GM18520 (cell line): ENCODE results near the gene RFT1.

Experiments used
- ATAC-seq: cut with Tn5 transposase; IDR thresholded peaks from one replicate; pipeline ENCODE4 v1.9.1; 2021; ENCODE audit not compliant: unreplicated experiment

Gene RFT1

GRCh38 chr3:53092942-53093341, 37.3 kb downstream of the RFT1 start:
- no peak for ATAC-seq

DNA sequence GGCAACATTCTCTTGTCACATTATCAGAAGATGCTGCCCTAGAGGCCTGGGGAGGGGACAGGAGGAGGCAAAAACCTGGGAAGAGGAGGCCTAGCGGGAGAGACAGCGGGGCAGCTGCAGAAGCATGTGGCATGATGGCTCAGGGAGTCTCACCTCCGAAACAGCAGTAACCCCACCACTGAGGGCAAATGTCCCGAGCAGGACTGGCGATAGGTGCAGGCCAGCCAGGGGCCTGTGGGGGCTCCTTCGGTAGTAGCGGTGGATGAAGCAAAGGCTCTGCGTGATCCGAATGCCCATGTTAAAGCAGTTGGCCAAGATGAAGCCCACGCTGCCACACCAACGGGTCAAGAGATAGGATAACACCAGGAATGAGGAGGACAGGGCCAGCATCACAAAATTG, 38.0 kb downstream of the RFT1 start:
- no peak for ATAC-seq

GRCh38 chr3:53091011-53091410, 39.2 kb downstream of the RFT1 start:
- no peak for ATAC-seq

DNA sequence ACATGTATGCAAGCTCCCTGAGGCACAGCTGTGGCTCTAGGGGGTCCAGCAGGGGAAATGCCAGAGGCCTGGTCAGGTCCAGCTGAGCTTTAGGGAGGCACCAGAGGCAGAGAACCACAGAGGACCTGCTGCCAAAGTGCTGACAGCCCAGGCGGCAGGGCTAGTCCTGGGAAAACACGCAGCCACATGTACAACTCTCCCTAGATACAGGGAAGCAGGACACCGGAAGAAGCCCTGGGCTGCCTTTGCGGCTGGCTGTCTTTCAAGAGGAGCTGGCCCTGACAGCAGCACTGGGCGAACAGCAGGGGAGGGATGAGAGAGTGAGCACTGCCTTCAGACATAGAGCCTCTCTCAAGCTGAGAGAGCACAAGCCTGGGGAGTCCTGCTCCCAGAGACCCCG, 40.7 kb downstream of the RFT1 start:
- no peak for ATAC-seq

- no peak for ATAC-seq
Observed at GRCh38 chr3:53085476-53085875, 44.8 kb downstream of the RFT1 start.

DNA sequence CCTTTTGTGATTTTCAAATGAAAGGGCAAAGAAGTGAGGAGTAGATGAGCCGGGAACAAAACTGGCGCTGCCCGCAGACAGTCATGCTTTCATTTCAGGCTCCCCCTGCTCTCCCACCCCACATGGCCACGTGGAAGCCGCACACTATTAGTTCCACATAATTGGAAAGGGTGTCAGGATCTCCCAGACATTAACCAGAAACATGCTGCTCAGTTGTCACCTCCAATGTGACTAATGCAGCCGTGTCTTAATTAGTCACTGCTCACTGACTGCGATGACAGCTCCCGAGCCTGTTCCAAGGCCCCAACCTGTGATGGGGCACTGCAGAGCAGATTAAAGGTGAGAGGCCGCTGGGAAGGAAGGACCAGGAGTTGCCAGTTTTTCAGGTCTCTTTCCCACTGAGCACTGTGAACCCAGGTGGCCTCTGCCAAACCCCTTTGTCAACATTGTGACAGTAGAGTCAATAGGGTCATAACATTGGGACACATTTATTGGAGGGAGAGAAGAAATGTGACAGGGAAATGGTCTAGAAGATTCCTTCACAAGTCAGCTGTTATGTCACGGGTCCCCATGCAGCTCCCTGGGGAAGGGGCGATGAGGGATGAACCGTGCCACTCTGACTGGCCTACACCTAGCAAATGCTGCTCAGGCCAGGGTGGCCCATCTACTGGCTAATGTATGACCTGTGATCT, 45.8 kb downstream of the RFT1 start:
- no peak for ATAC-seq

- ATAC-seq, result no peak
Observed at GRCh38 chr3:53083949-53084309, 46.3 kb downstream of the RFT1 start.

DNA sequence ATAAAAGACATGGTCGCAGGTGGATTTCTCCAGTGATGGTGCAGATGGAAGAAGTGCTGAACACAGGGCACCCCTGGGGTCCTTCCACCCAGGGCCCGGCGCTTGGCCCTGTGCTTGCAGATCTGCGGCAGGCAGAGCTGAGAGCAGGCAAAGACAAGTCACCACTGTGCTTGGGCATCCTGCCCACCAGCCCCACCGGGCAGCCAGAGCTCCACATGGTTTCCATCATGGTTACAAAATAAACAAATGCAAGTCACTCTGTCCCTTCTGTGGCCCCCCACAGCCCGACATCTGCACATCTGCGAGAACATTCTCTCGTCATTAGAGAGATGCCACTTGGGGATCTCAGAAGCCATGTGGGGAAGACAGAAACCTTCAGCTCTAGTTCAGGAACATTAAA, 46.7 kb downstream of the RFT1 start:
- ATAC-seq, result no peak

DNA sequence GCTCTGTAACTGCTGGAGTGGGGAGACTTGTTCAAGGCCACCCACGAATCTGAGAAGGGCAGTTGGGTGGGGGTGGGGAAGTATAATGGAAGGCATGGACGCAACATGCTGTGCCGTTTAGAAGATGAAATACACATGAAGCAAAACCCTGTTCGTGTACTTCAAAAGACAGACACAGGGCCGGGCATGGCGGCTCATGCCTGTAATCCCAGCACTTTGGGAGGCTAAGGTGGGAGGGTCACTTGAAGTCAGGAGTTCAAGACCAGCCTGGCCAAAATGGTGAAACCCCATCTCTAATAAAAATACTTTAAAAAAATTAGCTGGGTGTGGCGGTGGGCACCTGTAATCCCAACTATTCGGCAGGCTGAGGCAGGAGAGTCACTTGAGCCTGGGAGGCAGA, 47.5 kb downstream of the RFT1 start:
- ATAC-seq, result no peak

- ATAC-seq, result no peak
Observed at GRCh38 chr3:53081318-53081717, 48.9 kb downstream of the RFT1 start.

DNA sequence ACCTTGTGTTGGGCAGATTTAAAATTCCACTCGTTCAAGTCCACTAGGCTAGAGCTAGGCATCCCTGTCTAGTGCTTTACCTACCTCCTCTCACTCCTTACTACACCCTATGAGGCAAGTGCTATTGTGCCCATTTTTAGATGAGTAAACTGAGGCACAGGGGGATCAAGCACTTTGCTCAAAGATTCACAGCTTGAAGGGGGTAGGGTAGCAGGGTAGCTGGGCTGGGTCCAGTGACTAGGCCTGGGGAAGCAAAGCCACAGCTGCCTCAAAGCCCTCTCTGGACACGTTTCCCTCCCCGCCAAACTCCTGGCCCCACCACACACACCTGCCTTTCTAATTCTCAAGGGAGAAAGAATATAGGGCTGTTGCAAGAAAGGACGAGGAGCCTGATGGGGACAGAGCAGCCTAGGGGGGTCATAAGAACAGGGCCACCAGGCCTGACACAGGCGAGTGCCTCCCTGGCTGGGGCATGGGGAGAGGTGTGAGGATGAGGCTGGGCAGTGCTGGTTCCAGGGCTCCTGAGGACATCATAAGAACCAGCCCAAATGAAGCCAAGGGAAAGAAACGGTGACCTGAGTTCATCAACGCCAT, 49.5 kb downstream of the RFT1 start:
- no peak for ATAC-seq

DNA sequence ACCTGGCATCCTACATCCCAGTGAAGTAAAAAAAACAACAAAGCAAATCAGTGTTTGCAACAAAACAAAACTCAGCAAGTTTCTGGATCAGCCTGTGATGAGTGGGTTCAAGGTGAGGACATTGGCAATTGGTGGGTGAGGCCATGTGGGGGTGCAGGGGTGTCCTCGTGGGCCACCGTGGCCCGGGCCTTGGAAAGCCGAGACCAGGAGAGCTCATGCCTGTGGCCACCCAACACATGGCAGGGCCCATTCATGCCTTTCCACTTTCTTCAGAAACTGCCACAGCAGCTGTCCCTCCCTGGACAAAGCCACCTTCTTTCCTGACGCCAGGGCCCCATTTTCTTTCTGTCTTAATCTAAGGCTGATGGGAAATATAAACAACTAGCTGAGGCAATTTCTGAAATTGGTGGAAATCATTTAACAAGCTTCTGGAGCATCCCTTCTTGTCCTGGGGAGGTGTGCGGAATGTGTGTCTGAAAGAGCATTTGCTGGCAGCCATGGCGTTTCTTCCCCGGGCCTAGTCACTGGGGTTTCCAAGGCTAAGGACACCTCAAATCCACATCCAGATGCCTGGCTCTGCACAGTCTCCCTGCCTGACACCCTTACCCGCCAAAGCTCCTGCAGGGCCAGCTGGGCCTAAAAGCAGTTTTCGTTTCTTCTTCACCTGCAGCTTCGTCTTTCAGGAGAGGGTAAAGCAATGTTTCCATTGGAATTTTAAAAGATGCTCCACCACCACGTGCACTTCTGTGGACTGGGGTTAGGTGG, 50.3 kb downstream of the RFT1 start:
- no peak for ATAC-seq

GRCh38 chr3:53079147-53079546, 51.1 kb downstream of the RFT1 start:
- no peak for ATAC-seq

- no peak for ATAC-seq
Observed at GRCh38 chr3:53078656-53079055, 51.6 kb downstream of the RFT1 start.

DNA sequence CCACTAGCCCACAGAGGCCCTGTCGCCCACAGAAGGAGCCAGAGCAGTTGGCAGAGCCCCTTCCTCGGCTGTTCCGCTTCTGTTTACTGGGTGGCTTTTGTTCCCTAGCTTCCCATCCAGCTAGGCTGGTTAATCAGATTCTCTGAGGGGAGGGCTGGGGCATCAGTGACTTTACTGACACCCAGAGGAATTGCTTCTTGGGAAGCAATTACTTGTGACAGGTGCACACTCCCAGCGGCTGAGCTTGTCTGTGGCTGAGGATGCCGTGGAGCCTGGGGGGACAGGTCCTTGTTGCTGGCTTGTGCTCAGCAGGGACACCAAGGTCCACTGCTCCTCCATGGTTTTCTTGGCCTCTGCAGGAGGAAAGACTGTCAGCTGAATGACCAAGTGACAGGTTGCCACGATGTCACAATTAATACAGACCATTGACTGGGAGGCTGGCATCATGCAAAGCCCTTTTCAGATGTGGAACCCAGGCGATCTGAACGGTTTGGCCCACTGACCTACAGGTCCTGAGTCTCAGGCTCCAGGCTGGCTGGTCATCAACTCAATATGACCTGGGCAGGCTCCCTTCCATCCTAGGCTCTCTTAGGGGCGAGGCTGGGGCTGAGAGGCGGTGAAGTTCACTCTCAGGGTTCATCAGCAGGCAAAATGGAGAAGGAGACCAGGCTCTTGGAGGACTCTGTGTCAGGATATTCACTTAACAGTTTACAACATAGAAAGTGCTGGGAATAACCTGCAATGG, 52.6 kb downstream of the RFT1 start:
- ATAC-seq, result no peak

- ATAC-seq, result no peak
Observed at GRCh38 chr3:53075743-53076140, 54.5 kb downstream of the RFT1 start.

DNA sequence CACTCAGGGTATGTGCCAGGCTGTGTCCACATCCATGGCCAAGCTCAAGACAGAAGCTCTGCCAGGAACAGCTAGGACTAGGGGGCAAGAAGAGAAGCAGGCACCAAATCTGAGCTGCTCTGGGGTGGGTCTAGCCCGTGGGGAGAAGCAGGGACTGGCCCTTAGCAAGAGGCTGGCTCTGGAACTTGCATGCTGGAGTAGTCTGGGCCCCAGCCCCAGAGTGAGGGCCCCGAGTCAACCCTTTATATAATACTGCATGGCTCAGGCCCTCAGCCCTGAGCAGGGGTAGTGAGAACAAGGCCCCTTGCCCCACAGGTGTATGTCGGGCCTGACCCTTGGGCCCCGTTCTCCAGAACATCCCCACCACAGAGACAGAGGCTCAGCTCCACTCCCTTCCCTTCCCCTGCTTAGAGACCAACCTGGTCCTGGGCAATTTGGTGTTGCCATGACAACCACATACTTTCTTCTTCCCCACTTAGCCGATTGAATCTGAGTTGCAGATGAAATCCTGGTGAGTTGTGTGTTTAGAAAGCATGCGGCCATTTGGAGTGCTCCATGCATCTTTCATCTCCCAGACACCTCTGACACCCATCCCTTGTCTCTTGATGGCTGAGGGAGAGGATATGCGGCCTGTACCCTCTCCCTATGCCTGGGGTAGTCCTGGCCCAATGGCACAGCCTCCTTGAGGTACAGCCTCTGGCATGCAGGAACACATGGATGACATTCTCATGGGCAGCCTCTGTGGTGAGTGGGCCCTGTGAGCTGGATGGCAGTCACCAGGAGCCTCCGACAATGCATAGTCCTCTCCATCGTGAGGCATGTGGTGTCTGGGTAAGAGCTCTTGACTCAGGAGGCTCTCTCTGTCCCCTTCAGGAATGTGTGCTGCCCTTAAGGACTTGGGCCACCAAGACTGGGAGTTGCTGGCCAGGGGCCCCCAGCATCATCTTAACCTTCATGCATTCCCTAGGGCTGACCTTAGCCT, 55.2 kb downstream of the RFT1 start:
- no peak for ATAC-seq

- ATAC-seq, result no peak
Observed at GRCh38 chr3:53074366-53074696, 55.9 kb downstream of the RFT1 start.

- no peak for ATAC-seq
Observed at GRCh38 chr3:53073553-53074365, 56.5 kb downstream of the RFT1 start.
